Measurements from ENCODE around the gene SHE. TPM values are rescaled to one million over a fixed set of nuclear protein-coding genes. Genes with fewer than 3 reads are reported as not detected.

SHE gene
- total and polyA plus RNA-seq, 2 of the 8 experiments (the other 6 are each of a cell fraction or from before 2014, with no cell fraction given): 0.44 to 0.45 TPM

GRCh38 chr1:154501423-154502065 is 668 bp downstream of the SHE start (continued):
- TF ChIP-seq SIN3A (conservative IDR thresholded peaks at IDR 0.05 in 1 of 2, IDR thresholded peaks at IDR 0.05 in 1 of 2; ENCODE audit: low read depth in 1 of 2, low read length in 2 of 2) (no peak), MAX (IDR thresholded peaks at IDR 0.05) (no peak), KDM4A (IDR thresholded peaks at IDR 0.05; ENCODE audit: low read depth, low read length, severe bottlenecking) (peak; percentile 21), GTF2F1 (IDR thresholded peaks at IDR 0.05; ENCODE audit: borderline replicate concordance, low read depth, low read length) (no peak), CHD1 (IDR thresholded peaks at IDR 0.05; ENCODE audit: low read depth, low read length) (no peak), TAF1 (IDR thresholded peaks at IDR 0.05; ENCODE audit: low read depth, low read length) (no peak), CHD2 (IDR thresholded peaks at IDR 0.05; ENCODE audit: low read length) (no peak), NRF1 (IDR thresholded peaks at IDR 0.05; ENCODE audit: low read depth, low read length) (no peak), BRCA1 (IDR thresholded peaks at IDR 0.05; ENCODE audit: low read depth, low read length) (no peak), FOSL1 (IDR thresholded peaks at IDR 0.05; ENCODE audit: insufficient read depth, low read depth, low read length) (no peak), CREB1 (IDR thresholded peaks at IDR 0.05) (no peak), CEBPB (IDR thresholded peaks at IDR 0.05; ENCODE audit: low read depth, low read length) (peak; percentile 98), SRF (IDR thresholded peaks at IDR 0.05; ENCODE audit: low read depth, low read length) (no peak)
- TF ChIP-seq, protein P1, sequence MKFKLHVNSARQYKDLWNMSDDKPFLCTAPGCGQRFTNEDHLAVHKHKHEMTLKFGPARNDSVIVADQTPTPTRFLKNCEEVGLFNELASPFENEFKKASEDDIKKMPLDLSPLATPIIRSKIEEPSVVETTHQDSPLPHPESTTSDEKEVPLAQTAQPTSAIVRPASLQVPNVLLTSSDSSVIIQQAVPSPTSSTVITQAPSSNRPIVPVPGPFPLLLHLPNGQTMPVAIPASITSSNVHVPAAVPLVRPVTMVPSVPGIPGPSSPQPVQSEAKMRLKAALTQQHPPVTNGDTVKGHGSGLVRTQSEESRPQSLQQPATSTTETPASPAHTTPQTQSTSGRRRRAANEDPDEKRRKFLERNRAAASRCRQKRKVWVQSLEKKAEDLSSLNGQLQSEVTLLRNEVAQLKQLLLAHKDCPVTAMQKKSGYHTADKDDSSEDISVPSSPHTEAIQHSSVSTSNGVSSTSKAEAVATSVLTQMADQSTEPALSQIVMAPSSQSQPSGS (IDR thresholded peaks at IDR 0.05; ENCODE audit: low read length): no peak

All from H1 (cell line).